ENCODE data around the gene SLC12A9.
"Not testable (repeated sequence)": the region's sequence is repeated elsewhere in the genome, so short reads cannot be mapped to it uniquely, and the experiment has no call there.

SLC12A9 gene

DNA sequence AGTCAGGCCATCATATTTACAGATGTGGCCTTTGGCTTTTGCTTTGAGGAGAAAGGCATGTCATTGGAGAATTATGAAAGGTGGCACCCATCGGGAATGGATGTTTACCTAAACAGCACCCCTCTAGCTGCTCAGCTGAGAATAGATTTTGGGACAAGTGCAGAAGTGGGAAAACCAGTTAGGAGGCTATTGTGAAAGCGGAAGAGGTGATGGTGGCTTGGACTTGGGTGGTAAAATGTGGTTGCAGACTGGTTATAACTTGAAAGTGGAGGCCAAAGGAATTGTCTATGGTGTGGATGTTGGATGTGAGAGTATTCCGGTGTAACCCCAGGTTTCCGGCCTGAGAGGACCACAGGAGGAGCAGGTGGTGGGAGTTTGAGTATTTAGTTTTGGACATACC is 5.2 kb upstream of the SLC12A9 start:
- DNase-seq (ENCODE audit: low read depth in 2 of 2) = no peak

GRCh38 chr7:100854146-100854895 is 1.8 kb downstream of the SLC12A9 start:
- no peak overlapping the region for H3K4me3 ChIP-seq (replicated peaks in 1 of 2; ENCODE audit: low read depth in 2 of 2, low read length in 2 of 2)
- DNase-seq (ENCODE audit: low read depth in 2 of 2) = no peak
- TF ChIP-seq CTCF (IDR thresholded peaks at IDR 0.05; ENCODE audit: low read depth, low read length) = no peak

More for the DNA sequence above, 5.2 kb upstream of the SLC12A9 start:
- H3K4me3 ChIP-seq (replicated peaks in 1 of 2; ENCODE audit: low read depth in 2 of 2, low read length in 2 of 2) = no peak overlapping the region
- TF ChIP-seq CTCF (IDR thresholded peaks at IDR 0.05; ENCODE audit: low read depth, low read length) = no peak

DNA sequence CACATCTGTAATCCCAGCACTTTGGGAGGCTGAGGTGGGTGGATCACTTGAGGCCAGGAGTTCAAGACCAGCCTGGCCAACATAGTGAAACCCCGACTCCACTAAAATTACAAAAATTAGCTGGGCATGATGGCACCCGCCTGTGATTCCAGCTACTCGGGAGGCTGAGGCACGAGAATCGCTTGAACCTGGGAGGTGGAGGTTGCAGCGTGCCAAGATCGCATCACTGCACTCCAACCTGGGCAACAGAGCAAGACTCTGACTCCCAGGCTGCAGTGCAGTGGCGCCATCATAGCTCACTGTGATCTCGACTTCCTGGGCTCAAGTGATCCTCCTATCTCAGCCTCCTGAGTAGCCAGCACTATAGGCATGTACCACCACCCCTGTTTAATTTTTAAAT is 2.4 kb downstream of the SLC12A9 start:
- not testable (repeated sequence) for DNase-seq (ENCODE audit: low read depth in 2 of 2)

DNA sequence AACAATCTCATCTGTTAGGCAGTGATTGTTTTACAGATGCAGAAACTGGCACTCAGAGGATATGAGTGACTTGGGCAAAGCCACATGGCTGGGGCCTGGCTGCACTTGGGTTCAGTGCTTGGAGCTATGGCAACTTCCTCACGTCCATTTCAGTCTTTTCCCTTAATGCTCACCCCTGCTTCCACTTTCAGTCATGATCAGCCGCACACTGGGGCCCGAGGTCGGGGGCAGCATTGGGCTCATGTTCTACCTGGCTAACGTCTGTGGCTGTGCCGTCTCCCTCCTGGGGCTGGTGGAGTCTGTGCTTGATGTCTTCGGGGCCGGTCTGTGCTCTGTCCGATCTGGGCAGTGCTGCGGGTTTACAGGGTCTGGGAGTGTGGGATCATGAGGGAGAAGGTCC is 3.0 kb downstream of the SLC12A9 start:
- no peak overlapping the region for H3K4me3 ChIP-seq (replicated peaks in 1 of 2; ENCODE audit: low read depth in 2 of 2, low read length in 2 of 2)
- DNase-seq (ENCODE audit: low read depth in 2 of 2) = no peak
- TF ChIP-seq CTCF (IDR thresholded peaks at IDR 0.05; ENCODE audit: low read depth, low read length) = no peak

More for the DNA sequence above, 2.4 kb downstream of the SLC12A9 start:
- not testable (repeated sequence) for H3K4me3 ChIP-seq (replicated peaks in 1 of 2; ENCODE audit: low read depth in 2 of 2, low read length in 2 of 2)

GRCh38 chr7:100856871-100857282 is 4.4 kb downstream of the SLC12A9 start:
- TF ChIP-seq CTCF (IDR thresholded peaks at IDR 0.05; ENCODE audit: low read depth, low read length) = no peak
- DNase-seq (ENCODE audit: low read depth in 2 of 2) = no peak
- no peak overlapping the region for H3K4me3 ChIP-seq (replicated peaks in 1 of 2; ENCODE audit: low read depth in 2 of 2, low read length in 2 of 2)

- no peak overlapping the region for H3K4me3 ChIP-seq (replicated peaks in 1 of 2; ENCODE audit: low read depth in 2 of 2, low read length in 2 of 2)
- no peak for DNase-seq (ENCODE audit: low read depth in 2 of 2)
- no peak for TF ChIP-seq CTCF (IDR thresholded peaks at IDR 0.05; ENCODE audit: low read depth, low read length)
Measured at GRCh38 chr7:100859856-100860255, 7.3 kb downstream of the SLC12A9 start.

GRCh38 chr7:100860702-100861615 is 8.4 kb downstream of the SLC12A9 start:
- DNase-seq (ENCODE audit: low read depth in 2 of 2) = no peak
- no peak overlapping the region for H3K4me3 ChIP-seq (replicated peaks in 1 of 2; ENCODE audit: low read depth in 2 of 2, low read length in 2 of 2)
- no peak for TF ChIP-seq CTCF (IDR thresholded peaks at IDR 0.05; ENCODE audit: low read depth, low read length)
